ENCODE data around the gene DNAAF5. TPM values are rescaled to one million over a fixed set of nuclear protein-coding genes. Genes with fewer than 3 reads are reported as not detected.
"Not testable (repeated sequence)": the region's sequence is repeated elsewhere in the genome, so short reads cannot be mapped to it uniquely, and the experiment has no call there.

The DNAAF5 gene
- polyA plus RNA-seq, 4 donors = 6.8 to 29.2 (median 15.5) TPM

GRCh38 chr7:750111-750905, 23.8 kb downstream of the DNAAF5 start:
- Histone ChIP-seq H3K9me3 (ENCODE audit: control insufficient read depth in 2 of 2, insufficient read depth in 1 of 2, low read depth in 1 of 2, low read length in 1 of 2) (no peaks in the 10 kb centered on the region), H3K4me1 (ENCODE audit: control insufficient read depth in 3 of 3, insufficient read depth in 2 of 3, low read depth in 1 of 3, low read length in 2 of 3) (no peaks in the 10 kb centered on the region), H3K27me3 (ENCODE audit: control insufficient read depth in 3 of 3, insufficient read depth in 3 of 3, low read length in 3 of 3) (no peaks in the 10 kb centered on the region), H3K27ac (ENCODE audit: low read depth in 1 of 3, low read length in 2 of 3) (no peak overlapping the region), H3K36me3 (ENCODE audit: control insufficient read depth in 3 of 3, insufficient read depth in 2 of 3, low read depth in 1 of 3, low read length in 3 of 3) (peaks cover 2 to 83% (median 3%) of the 10 kb centered on the region in 3 donors), H3K4me3 (ENCODE audit: low read depth in 1 of 3, low read length in 3 of 3) (no peak overlapping the region)
- DNase-seq (no peak), FAIRE-seq (no peak)
- WGBS, 3 donors = 96% methylated on average over 26 of the region's 26 CpGs

GRCh38 chr7:751826-752225, 25.3 kb downstream of the DNAAF5 start:
- H3K4me3 ChIP-seq (ENCODE audit: low read depth in 1 of 3, low read length in 3 of 3) = no peak overlapping the region

GRCh38 chr7:752256-752655, 25.8 kb downstream of the DNAAF5 start:
- DNase-seq; FAIRE-seq; H3K9me3 ChIP-seq (ENCODE audit: control insufficient read depth in 2 of 2, insufficient read depth in 1 of 2, low read depth in 1 of 2, low read length in 1 of 2); H3K4me3 ChIP-seq (ENCODE audit: low read depth in 1 of 3, low read length in 3 of 3); H3K27ac ChIP-seq (ENCODE audit: low read depth in 1 of 3, low read length in 2 of 3); H3K27me3 ChIP-seq (ENCODE audit: control insufficient read depth in 3 of 3, insufficient read depth in 3 of 3, low read length in 3 of 3); H3K4me1 ChIP-seq (ENCODE audit: control insufficient read depth in 3 of 3, insufficient read depth in 2 of 3, low read depth in 1 of 3, low read length in 2 of 3): not testable (repeated sequence)
- H3K36me3 ChIP-seq (ENCODE audit: control insufficient read depth in 3 of 3, insufficient read depth in 2 of 3, low read depth in 1 of 3, low read length in 3 of 3) = peaks cover 3 to 89% (median 10%) of the 10 kb centered on the region in 3 donors
- WGBS, 3 donors = 93 to 96% (median 93%) methylated on average over 33 of the region's 33 CpGs

More at GRCh38 chr7:751826-752225, 25.3 kb downstream of the DNAAF5 start:
- H3K27ac ChIP-seq (ENCODE audit: low read depth in 1 of 3, low read length in 2 of 3) = no peak overlapping the region
- FAIRE-seq (no peak), DNase-seq (no peak)
- no peaks in the 10 kb centered on the region for H3K4me1 ChIP-seq (ENCODE audit: control insufficient read depth in 3 of 3, insufficient read depth in 2 of 3, low read depth in 1 of 3, low read length in 2 of 3)
- WGBS, 3 donors = 90 to 96% (median 92%) methylated on average over 15 of the region's 15 CpGs
- H3K27me3 ChIP-seq (ENCODE audit: control insufficient read depth in 3 of 3, insufficient read depth in 3 of 3, low read length in 3 of 3) = no peaks in the 10 kb centered on the region
- peaks cover 3 to 89% (median 6%) of the 10 kb centered on the region in 3 donors for H3K36me3 ChIP-seq (ENCODE audit: control insufficient read depth in 3 of 3, insufficient read depth in 2 of 3, low read depth in 1 of 3, low read length in 3 of 3)
- H3K9me3 ChIP-seq (ENCODE audit: control insufficient read depth in 2 of 2, insufficient read depth in 1 of 2, low read depth in 1 of 2, low read length in 1 of 2) = no peaks in the 10 kb centered on the region

DNA sequence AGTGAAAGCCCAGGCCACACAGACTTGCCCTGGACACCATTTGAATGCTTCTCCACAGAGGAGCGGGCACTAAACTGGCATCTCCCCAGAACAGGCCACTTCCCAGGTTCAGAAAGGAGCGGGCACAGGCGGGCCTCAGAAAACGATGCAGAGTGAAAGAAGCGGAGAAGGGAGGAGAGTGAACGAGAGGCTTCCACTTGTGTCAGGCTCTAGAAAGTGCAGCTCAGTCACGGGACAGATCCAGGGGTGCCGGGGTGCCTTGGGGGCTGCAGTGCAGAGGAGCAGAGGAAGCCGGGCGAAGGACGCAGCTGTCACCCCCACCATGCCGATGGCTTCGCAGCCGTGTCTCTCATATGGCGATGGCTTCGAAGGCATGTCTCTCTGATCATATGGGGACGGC, 26.7 kb downstream of the DNAAF5 start:
- FAIRE-seq = no peak
- Histone ChIP-seq H3K9me3 (ENCODE audit: control insufficient read depth in 2 of 2, insufficient read depth in 1 of 2, low read depth in 1 of 2, low read length in 1 of 2) (no peaks in the 10 kb centered on the region), H3K27ac (ENCODE audit: low read depth in 1 of 3, low read length in 2 of 3) (no peak overlapping the region), H3K27me3 (ENCODE audit: control insufficient read depth in 3 of 3, insufficient read depth in 3 of 3, low read length in 3 of 3) (no peaks in the 10 kb centered on the region), H3K4me1 (ENCODE audit: control insufficient read depth in 3 of 3, insufficient read depth in 2 of 3, low read depth in 1 of 3, low read length in 2 of 3) (no peaks in the 10 kb centered on the region), H3K4me3 (ENCODE audit: low read depth in 1 of 3, low read length in 3 of 3) (no peak overlapping the region), H3K36me3 (ENCODE audit: control insufficient read depth in 3 of 3, insufficient read depth in 2 of 3, low read depth in 1 of 3, low read length in 3 of 3) (peaks cover 3 to 94% (median 18%) of the 10 kb centered on the region in 3 donors)
- DNase-seq = no peak
- WGBS, 3 donors = 97 to 98% (median 98%) methylated on average over 17 of the region's 17 CpGs

- Histone ChIP-seq H3K36me3 (ENCODE audit: control insufficient read depth in 3 of 3, insufficient read depth in 2 of 3, low read depth in 1 of 3, low read length in 3 of 3) (peaks cover 3 to 93% (median 18%) of the 10 kb centered on the region in 3 donors), H3K27ac (ENCODE audit: low read depth in 1 of 3, low read length in 2 of 3) (no peak overlapping the region), H3K9me3 (ENCODE audit: control insufficient read depth in 2 of 2, insufficient read depth in 1 of 2, low read depth in 1 of 2, low read length in 1 of 2) (no peaks in the 10 kb centered on the region), H3K4me3 (ENCODE audit: low read depth in 1 of 3, low read length in 3 of 3) (no peak overlapping the region), H3K4me1 (ENCODE audit: control insufficient read depth in 3 of 3, insufficient read depth in 2 of 3, low read depth in 1 of 3, low read length in 2 of 3) (no peaks in the 10 kb centered on the region), H3K27me3 (ENCODE audit: control insufficient read depth in 3 of 3, insufficient read depth in 3 of 3, low read length in 3 of 3) (no peaks in the 10 kb centered on the region)
- whole genome bisulfite sequencing, 3 donors = 92 to 94% (median 94%) methylated on average over 49 of the region's 49 CpGs
- FAIRE-seq (no peak), DNase-seq (no peak)
These were observed 28.3 kb downstream of the DNAAF5 start for GRCh38 chr7:754531-755412.

DNA sequence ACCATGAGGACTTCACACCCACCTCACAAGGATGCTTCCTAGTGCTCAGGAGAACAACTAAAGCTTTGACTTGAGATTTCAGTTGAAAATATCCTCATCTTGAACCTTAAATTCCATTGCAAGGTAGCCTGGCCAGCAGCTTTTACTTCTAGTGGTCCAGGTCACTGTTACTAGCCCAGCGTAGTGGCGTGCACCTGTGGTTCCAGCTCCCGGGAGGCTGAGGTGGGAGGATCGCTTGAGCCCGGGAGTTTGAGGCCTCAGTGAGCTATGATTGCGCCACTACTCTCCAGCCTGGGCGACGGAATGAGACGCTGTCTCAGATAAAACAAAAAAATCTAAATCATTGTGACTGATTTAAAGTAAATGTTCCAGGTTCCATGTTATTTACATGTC, 28.9 kb downstream of the DNAAF5 start:
- no peaks in the 10 kb centered on the region for H3K4me1 ChIP-seq (ENCODE audit: control insufficient read depth in 3 of 3, insufficient read depth in 2 of 3, low read depth in 1 of 3, low read length in 2 of 3)
- H3K27ac ChIP-seq (ENCODE audit: low read depth in 1 of 3, low read length in 2 of 3) = no peak overlapping the region
- FAIRE-seq (no peak), DNase-seq (no peak)
- H3K9me3 ChIP-seq (ENCODE audit: control insufficient read depth in 2 of 2, insufficient read depth in 1 of 2, low read depth in 1 of 2, low read length in 1 of 2) = no peaks in the 10 kb centered on the region
- peaks cover 3 to 91% (median 18%) of the 10 kb centered on the region in 3 donors for H3K36me3 ChIP-seq (ENCODE audit: control insufficient read depth in 3 of 3, insufficient read depth in 2 of 3, low read depth in 1 of 3, low read length in 3 of 3)
- no peaks in the 10 kb centered on the region for H3K27me3 ChIP-seq (ENCODE audit: control insufficient read depth in 3 of 3, insufficient read depth in 3 of 3, low read length in 3 of 3)
- H3K4me3 ChIP-seq (ENCODE audit: low read depth in 1 of 3, low read length in 3 of 3) = no peak overlapping the region
- WGBS, 3 donors = 85 to 95% (median 86%) methylated on average over 9 of the region's 9 CpGs

DNA sequence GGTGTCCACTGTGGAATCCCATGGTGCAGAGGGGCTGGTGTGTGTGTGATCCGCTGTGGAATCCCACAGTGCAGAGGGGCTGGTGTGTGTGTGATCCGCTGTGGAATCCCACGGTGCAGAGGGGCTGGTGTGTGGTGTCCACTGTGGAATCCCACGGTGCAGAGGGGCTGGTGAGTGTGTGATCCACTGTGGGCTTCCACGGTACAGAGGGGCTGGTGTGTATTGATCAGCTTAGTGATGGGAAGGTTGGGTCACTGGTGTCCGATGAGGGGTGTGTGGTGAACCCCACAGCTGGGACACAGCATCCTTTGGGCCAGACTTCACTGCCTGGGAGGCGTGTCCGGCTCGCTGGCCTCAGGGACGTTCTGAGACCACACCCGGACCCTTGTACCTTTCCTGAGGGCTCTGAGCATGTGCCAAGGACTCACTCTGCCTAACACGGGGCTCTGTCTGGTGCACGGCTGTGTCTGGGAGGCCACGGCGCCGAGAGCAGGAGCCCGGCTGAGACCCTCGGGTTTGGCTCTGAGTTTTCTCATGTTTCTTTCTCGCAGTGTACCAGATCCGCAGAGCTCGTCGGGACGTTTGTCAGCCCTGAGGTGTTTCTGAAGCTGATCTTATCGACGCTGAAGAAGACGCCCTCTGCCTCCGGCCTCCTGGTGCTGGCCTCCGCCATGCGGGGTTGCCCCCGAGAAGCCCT, 29.9 kb downstream of the DNAAF5 start:
- Histone ChIP-seq H3K4me3 (ENCODE audit: low read depth in 1 of 3, low read length in 3 of 3) (no peak overlapping the region), H3K27ac (ENCODE audit: low read depth in 1 of 3, low read length in 2 of 3) (no peak overlapping the region), H3K27me3 (ENCODE audit: control insufficient read depth in 3 of 3, insufficient read depth in 3 of 3, low read length in 3 of 3) (no peaks in the 10 kb centered on the region), H3K9me3 (ENCODE audit: control insufficient read depth in 2 of 2, insufficient read depth in 1 of 2, low read depth in 1 of 2, low read length in 1 of 2) (no peaks in the 10 kb centered on the region), H3K36me3 (ENCODE audit: control insufficient read depth in 3 of 3, insufficient read depth in 2 of 3, low read depth in 1 of 3, low read length in 3 of 3) (peaks cover 3 to 93% (median 18%) of the 10 kb centered on the region in 3 donors), H3K4me1 (ENCODE audit: control insufficient read depth in 3 of 3, insufficient read depth in 2 of 3, low read depth in 1 of 3, low read length in 2 of 3) (no peaks in the 10 kb centered on the region)
- DNase-seq (no peak), FAIRE-seq (no peak)
- 94 to 96% (median 95%) methylated on average over 28 to 30 of the region's 30 CpGs for WGBS, 3 donors

- WGBS, 3 donors = 93 to 94% (median 94%) methylated on average over 32 to 35 of the region's 35 CpGs
- no peaks in the 10 kb centered on the region for H3K9me3 ChIP-seq (ENCODE audit: control insufficient read depth in 2 of 2, insufficient read depth in 1 of 2, low read depth in 1 of 2, low read length in 1 of 2)
- no peak overlapping the region for H3K4me3 ChIP-seq (ENCODE audit: low read depth in 1 of 3, low read length in 3 of 3)
- H3K36me3 ChIP-seq (ENCODE audit: control insufficient read depth in 3 of 3, insufficient read depth in 2 of 3, low read depth in 1 of 3, low read length in 3 of 3) = peaks cover 3 to 93% (median 18%) of the 10 kb centered on the region in 3 donors
- H3K27ac ChIP-seq (ENCODE audit: low read depth in 1 of 3, low read length in 2 of 3) = no peak overlapping the region
- H3K4me1 ChIP-seq (ENCODE audit: control insufficient read depth in 3 of 3, insufficient read depth in 2 of 3, low read depth in 1 of 3, low read length in 2 of 3) = no peaks in the 10 kb centered on the region
- no peaks in the 10 kb centered on the region for H3K27me3 ChIP-seq (ENCODE audit: control insufficient read depth in 3 of 3, insufficient read depth in 3 of 3, low read length in 3 of 3)
- DNase-seq = no peak
- no peak for FAIRE-seq
These were observed 30.5 kb downstream of the DNAAF5 start for GRCh38 chr7:756928-757560.

Data from small intestine (tissue), 7 donors.